ENCODE data around the gene UBE2H.

GRCh38 chr7:129952653-129953560 is at the start of gene UBE2H:
- TF ChIP-seq STAT3 (IDR thresholded peaks at IDR 0.05; ENCODE audit: low read depth, low read length) = no peak
- no peak for TF ChIP-seq REST (IDR thresholded peaks at IDR 0.05; ENCODE audit: low read depth, low read length)
- TF ChIP-seq POLR2A (IDR thresholded peaks at IDR 0.05; ENCODE audit: low read depth, low read length) = peak; percentile 87
- TF ChIP-seq CTCF (IDR thresholded peaks at IDR 0.05 in 2 of 3, conservative IDR thresholded peaks at IDR 0.05 in 1 of 3; ENCODE audit: control insufficient read depth in 2 of 3, extremely low read depth in 1 of 3, insufficient read depth in 1 of 3, low read depth in 3 of 3, low read length in 3 of 3) = no peak
- 0 out of 2 replicates have a peak, but pooled peaks have one; percentile 50 for TF ChIP-seq ZNF592 (IDR thresholded peaks at IDR 0.05)

Measured in GM12878 (cell line).